H1 (cell line): ENCODE results near the gene VSTM4. TPM values are rescaled to one million over a fixed set of nuclear protein-coding genes. Genes with fewer than 3 reads are reported as not detected.
A peak's percentile ranks its signal among the peaks of the same experiment; 100 is the strongest.

ENCODE experiments used
- CTCF ChIA-PET: fragments of 300-600 bp; sonication (Branson Sonifier 250); formaldehyde crosslinking; loops from one replicate; lab custom pipeline; 2021; ENCODE audit not compliant: partially characterized antibody; lab: Charles Lee
- POLR2A ChIA-PET: fragments of 300-600 bp; sonication (Branson Sonifier 250); formaldehyde crosslinking; loops from one replicate; lab custom pipeline; 2021; ENCODE audit warnings: inconsistent platforms; ENCODE audit not compliant: partially characterized antibody; lab: Charles Lee
- DNase-seq, 2 experiments: peaks; one replicate each; pipeline versions ENCODE4 v3.0.0 to v3.0.0-alpha.2; 2010 to 2022; ENCODE audit warnings: low spot score in 2 of 2, low read depth in 1 of 2, mixed read lengths in 1 of 2
- FAIRE-seq: peaks from 2 replicates; lab custom pipeline; 2011; peaks lifted over from hg19 to GRCh38; lab: Jason Lieb, UNC
- H2AFZ ChIP-seq: 2 replicates; pipeline ENCODE4 v1.8.1; 2012; ENCODE audit warnings: low read length, inconsistent platforms
- H2AK5ac ChIP-seq: 2 replicates; pipeline ENCODE4 v1.6.1; 2013; ENCODE audit warnings: low read depth, low read length
- H2BK120ac ChIP-seq: replicated peaks from 2 replicates; pipeline ENCODE3; 2013; ENCODE audit warnings: low read depth, low read length, inconsistent platforms
- H2BK12ac ChIP-seq: 2 replicates; pipeline ENCODE4 v1.6.1; 2013; ENCODE audit warnings: low read depth, low read length
- H2BK15ac ChIP-seq: 2 replicates; pipeline ENCODE4 v1.6.1; 2013; ENCODE audit warnings: low read length
- H2BK20ac ChIP-seq: 2 replicates; pipeline ENCODE4 v1.6.1; 2013; ENCODE audit warnings: low read length
- H2BK5ac ChIP-seq: 2 replicates; pipeline ENCODE4 v1.6.1; 2013; ENCODE audit warnings: low read depth, low read length
- H3K14ac ChIP-seq: 2 replicates; pipeline ENCODE4 v1.6.1; 2013; ENCODE audit warnings: inconsistent platforms; ENCODE audit not compliant: insufficient read length
- H3K18ac ChIP-seq: 2 replicates; pipeline ENCODE4 v1.6.1; 2013; ENCODE audit warnings: low read length; ENCODE audit errors: extremely low read depth
- H3K23ac ChIP-seq: 2 replicates; pipeline ENCODE4 v1.6.1; 2013; ENCODE audit warnings: inconsistent platforms; ENCODE audit not compliant: insufficient read length
- H3K23me2 ChIP-seq: 2 replicates; pipeline ENCODE4 v1.6.1; 2013; ENCODE audit warnings: low read depth, low read length
- H3K27ac ChIP-seq: 2 replicates; pipeline ENCODE4 v1.6.1; 2011; ENCODE audit warnings: low read depth, low read length, inconsistent platforms
- H3K27me3 ChIP-seq, 4 experiments: replicated peaks in 1 of 4; 1 replicate in 1 of 4; 2 replicates in 3 of 4; pipeline versions ENCODE4 v1.6.1 to v1.8.1; 2011 to 2013; ENCODE audit warnings: low read length in 3 of 4, mild to moderate bottlenecking in 3 of 4, inconsistent platforms in 2 of 4, mixed read lengths in 2 of 4, moderate library complexity in 1 of 4; ENCODE audit not compliant: control insufficient read depth in 3 of 4, insufficient read depth in 3 of 4; ENCODE audit errors: extremely low read depth in 1 of 4
- H3K36me3 ChIP-seq, 4 experiments: 2 replicates each; pipeline versions ENCODE4 v1.6.1 to v1.8.1; 2011 to 2013; ENCODE audit warnings: mild to moderate bottlenecking in 4 of 4, low read length in 3 of 4, moderate library complexity in 2 of 4, control low read depth in 1 of 4, inconsistent platforms in 1 of 4; ENCODE audit not compliant: insufficient read depth in 4 of 4, control insufficient read depth in 2 of 4
- H3K4ac ChIP-seq: replicated peaks from 2 replicates; pipeline ENCODE3; 2013; ENCODE audit warnings: low read length, low read depth, mixed read lengths, inconsistent platforms; ENCODE audit not compliant: insufficient read length
- H3K4me1 ChIP-seq, 4 experiments: replicated peaks in 1 of 4; 1 replicate in 1 of 4; 2 replicates in 3 of 4; pipeline versions ENCODE4 v1.6.1 to v1.8.1; 2011 to 2013; ENCODE audit warnings: low read length in 3 of 4, inconsistent platforms in 2 of 4, mixed read lengths in 1 of 4; ENCODE audit not compliant: insufficient read depth in 4 of 4, control insufficient read depth in 3 of 4
- H3K4me2 ChIP-seq, 2 experiments: 2 replicates each; pipeline versions ENCODE4 v1.6.1 to v1.8.1; 2011 to 2013; ENCODE audit warnings: low read depth in 2 of 2, low read length in 2 of 2, control low read depth in 1 of 2, inconsistent platforms in 1 of 2, mild to moderate bottlenecking in 1 of 2; ENCODE audit not compliant: insufficient read depth in 1 of 2
- H3K4me3 ChIP-seq, 4 experiments: fragments of 200-600, 300-600 bp in 1 of 4; sonication (generic), shearing (Covaris generic), sonication (Bioruptor Twin) in 1 of 4; 2 replicates each; pipeline versions ENCODE4 v1.5.1 to v1.8.1; 2011 to 2016; ENCODE audit warnings: low read length in 4 of 4, low read depth in 3 of 4, control low read depth in 2 of 4, inconsistent platforms in 2 of 4, mild to moderate bottlenecking in 2 of 4, mixed read lengths in 1 of 4, moderate library complexity in 1 of 4; ENCODE audit not compliant: insufficient read depth in 2 of 4; ENCODE audit errors: extremely low read depth in 1 of 4
- H3K56ac ChIP-seq: replicated peaks from 2 replicates; pipeline ENCODE3; 2013; ENCODE audit warnings: low read depth, mild to moderate bottlenecking, mixed read lengths, low read length, inconsistent platforms; ENCODE audit not compliant: insufficient read length
- H3K79me1 ChIP-seq: 2 replicates; pipeline ENCODE4 v1.6.1; 2013; ENCODE audit warnings: low read depth, low read length, control low read depth
- H3K79me2 ChIP-seq, 2 experiments: 2 replicates each; pipeline versions ENCODE4 v1.6.1 to v1.8.1; 2012 to 2013; ENCODE audit warnings: low read length in 2 of 2, mild to moderate bottlenecking in 2 of 2, inconsistent platforms in 1 of 2; ENCODE audit not compliant: insufficient read depth in 2 of 2, control insufficient read depth in 1 of 2
- H3K9ac ChIP-seq, 4 experiments: replicated peaks in 1 of 4; 1 replicate in 1 of 4; 2 replicates in 3 of 4; pipeline versions ENCODE4 v1.6.1 to v1.8.1; 2011 to 2013; ENCODE audit warnings: low read depth in 3 of 4, low read length in 3 of 4, control low read depth in 2 of 4, mild to moderate bottlenecking in 2 of 4, moderate library complexity in 2 of 4, inconsistent platforms in 1 of 4; ENCODE audit errors: extremely low read depth in 1 of 4
- H3K9me3 ChIP-seq, 2 experiments: 2 replicates each; pipeline versions ENCODE4 v1.6.1 to v1.8.1; 2012 to 2013; ENCODE audit warnings: mild to moderate bottlenecking in 2 of 2, moderate library complexity in 2 of 2, control low read depth in 1 of 2, inconsistent platforms in 1 of 2, low read depth in 1 of 2, low read length in 1 of 2, mixed read lengths in 1 of 2; ENCODE audit not compliant: insufficient read depth in 2 of 2
- H4K20me1 ChIP-seq, 2 experiments: replicated peaks in 1 of 2; 2 replicates each; pipeline versions ENCODE3 to v1.8.1; 2011 to 2013; ENCODE audit warnings: inconsistent platforms in 2 of 2, low read length in 2 of 2, mild to moderate bottlenecking in 1 of 2; ENCODE audit not compliant: insufficient read depth in 2 of 2, control insufficient read depth in 1 of 2
- H4K5ac ChIP-seq: 2 replicates; pipeline ENCODE4 v1.6.1; 2013; ENCODE audit warnings: low read length, low read depth, mixed read lengths, inconsistent platforms; ENCODE audit not compliant: insufficient read length
- H4K8ac ChIP-seq: 2 replicates; pipeline ENCODE4 v1.8.0; 2013; ENCODE audit warnings: mild to moderate bottlenecking, moderate library complexity, low read length, inconsistent platforms; ENCODE audit not compliant: insufficient read depth; ENCODE audit errors: extremely low read depth
- H4K91ac ChIP-seq: replicated peaks from 2 replicates; pipeline ENCODE3; 2013; ENCODE audit warnings: low read length, mixed read lengths, inconsistent platforms; ENCODE audit not compliant: insufficient read length
- BRCA1 ChIP-seq: IDR thresholded peaks from 2 replicates; pipeline ENCODE4 v1.6.1; 2012; ENCODE audit warnings: low read depth, low read length, improper control_type of control experiment
- CEBPB ChIP-seq: IDR thresholded peaks from 2 replicates; pipeline ENCODE4 v1.6.1; 2012; ENCODE audit warnings: low read depth, low read length
- MAX ChIP-seq: IDR thresholded peaks from 2 replicates; pipeline ENCODE4 v1.6.1; 2012; ENCODE audit warnings: inconsistent platforms
- POLR2AphosphoS5 ChIP-seq: IDR thresholded peaks from 2 replicates; pipeline ENCODE4 v1.6.1; 2011; ENCODE audit warnings: low read depth, low read length
- TCF12 ChIP-seq: IDR thresholded peaks from 2 replicates; pipeline ENCODE4 v1.6.1; 2011; ENCODE audit warnings: low read depth, mild to moderate bottlenecking, low read length
- WGBS, 2 experiments: shearing (Covaris generic) in 1 of 2; methylation state at CpG; one replicate each; pipeline versions ENCODE4 v1.1.6 to v1.1.7; 2013 to 2015; ENCODE audit warnings: low lambda C conversion rate in 2 of 2, mixed read lengths in 2 of 2, inconsistent platforms in 1 of 2, low coverage in 1 of 2, missing lambda C conversion rate in 1 of 2; ENCODE audit not compliant: insufficient replicate concordance in 2 of 2, insufficient coverage in 1 of 2, insufficient read length in 1 of 2; ENCODE audit errors: extremely low coverage in 1 of 2, missing lambda C conversion rate in 1 of 2; 5-methylcytosine and 5-hydroxymethylcytosine counted together
- polyA plus RNA-seq, 7 experiments: library from polyadenylated mRNA; depleted of rRNA in 3 of 7; stranded (reverse) in 5 of 7; unstranded in 2 of 7; fragments of >200 nt in 5 of 7; fragments of 200-250 nt in 2 of 7; gene quantifications; 1 replicate in 5 of 7; 2 replicates in 1 of 7; 4 replicates in 1 of 7; pipeline versions ENCODE4 v1.2.1 to v1.2.3, GENCODE V29; 2011 to 2013; ENCODE audit warnings: missing spikeins in 2 of 7, mixed read lengths in 2 of 7
- total RNA-seq: library from RNA; stranded (reverse); fragmentation: NEBNext Ultra II Directional; extraction: Animal tissue kit (Norgen Biotek cat#: 25700); gene quantifications from 2 replicates; pipeline ENCODE4 v1.2.1, GENCODE V29; 2021

Gene VSTM4
- total and polyA plus RNA-seq, 2 of the 8 experiments (the other 6 are each of a cell fraction or from before 2014, with no cell fraction given) = 0.48 to 0.73 TPM

- no peak for FAIRE-seq
- peaks cover 0 to 2% (median under 1%) of the 10 kb centered on the region in 4 experiments; a peak in 2 of 7 replicates for H3K4me1 ChIP-seq
- H3K27ac ChIP-seq = no peak overlapping the region
- peak overlapping the region; percentile 47; the same call in 1 of the 2 replicates for H2BK5ac ChIP-seq
- H2BK120ac ChIP-seq = no peak overlapping the region
- peak overlapping the region; percentile 36 for H4K91ac ChIP-seq
- H3K23me2 ChIP-seq = no peaks in the 10 kb centered on the region
- no peak overlapping the region for H4K8ac ChIP-seq
- DNase-seq = no peak
- TF ChIP-seq MAX = no peak
- TF ChIP-seq BRCA1 = no peak
- no peak for TF ChIP-seq POLR2AphosphoS5
- no peak for TF ChIP-seq TCF12
- TF ChIP-seq CEBPB = no peak
- H3K79me2 ChIP-seq = no peaks in the 10 kb centered on the region
- H3K9me3 ChIP-seq = no peaks in the 10 kb centered on the region
- no peak overlapping the region for H2AFZ ChIP-seq
- no peak overlapping the region for H3K14ac ChIP-seq
- no peak overlapping the region for H3K4me2 ChIP-seq
- H3K23ac ChIP-seq = no peak overlapping the region
- WGBS, 2 experiments = 98% methylated on average over 5 of the region's 5 CpGs; no CpG with 5 or more reads in 1 of the 2 experiments
- H3K18ac ChIP-seq = no peak overlapping the region
- H2AK5ac ChIP-seq = no peak overlapping the region
- no peak overlapping the region for H2BK20ac ChIP-seq
- no peaks in the 10 kb centered on the region for H3K27me3 ChIP-seq
- H3K4me3 ChIP-seq = no peak overlapping the region
- no peak overlapping the region for H3K56ac ChIP-seq
- H3K36me3 ChIP-seq = no peaks in the 10 kb centered on the region
- no peak overlapping the region for H4K5ac ChIP-seq
- 0 out of 2 replicates have a peak overlapping the region, but pooled peaks have one; percentile 10 for H2BK15ac ChIP-seq
- H3K4ac ChIP-seq = no peak overlapping the region
- ChIA-PET POLR2A (no interaction called here), CTCF (interaction anchor here (0.8 to 5.5 kb wide), 11 partner anchors 12 to 502 kb away, joined by 3 to 49 read pairs (median 9); no protein-coding TSS in a partner anchor)
- H3K79me1 ChIP-seq = no peaks in the 10 kb centered on the region
- H2BK12ac ChIP-seq = no peak overlapping the region
- no peak overlapping the region for H3K9ac ChIP-seq
- no peaks in the 10 kb centered on the region for H4K20me1 ChIP-seq
These were observed 45.5 kb upstream of the VSTM4 start for GRCh38 chr10:49160814-49161213.
